ENCODE results near the gene ABCC10. TPM values are rescaled to one million over a fixed set of nuclear protein-coding genes. Genes with fewer than 3 reads are reported as not detected.
"Not testable (repeated sequence)": the region's sequence is repeated elsewhere in the genome, so short reads cannot be mapped to it uniquely, and the experiment has no call there.

ABCC10 gene
- 10 to 100 TPM; 56.2 to 74.6 (median 60.4) TPM for total RNA-seq
- 10 to 100 TPM in 1 of 2 donors, 1 to 10 TPM in 1; 9.8 to 18.6 TPM for polyA plus RNA-seq
- 68.9 reads per million, percentile 78 among the genes with 10 or more reads in this experiment for total RNA-seq

GRCh38 chr6:43427406-43428111, at the start of gene ABCC10:
Gene ABCC10 (plus strand): TSS chr6:43427541. CDS start chr6:43427979, 438 bp downstream.
- peak within 1 kb of the TSS; percentile 93 to 100 (median 98) for H3K27ac Mint-ChIP-seq
- H3K36me3 ChIP-seq (ENCODE audit: control insufficient read depth in 2 of 3, insufficient read depth in 3 of 3, low read length in 3 of 3), result peaks cover 0 to 21% (median 0%) of the 10 kb centered on the region in 3 experiments
- peaks cover 11 to 12% of the 10 kb centered on the region in 2 donors for H3K4me1 ChIP-seq (ENCODE audit: control insufficient read depth in 2 of 2, insufficient read depth in 2 of 2, low read length in 2 of 2)
- H3K4me3 Mint-ChIP-seq, result peak within 1 kb of the TSS; percentile 89 to 98 (median 94)
- no peaks in the 10 kb centered on the region for H3K9me3 ChIP-seq (ENCODE audit: control insufficient read depth in 2 of 3, low read length in 3 of 3)
- peaks cover 15 to 36% (median 27%) of the 10 kb centered on the region in 7 donors for H3K4me1 Mint-ChIP-seq
- H3K27me3 ChIP-seq (ENCODE audit: control insufficient read depth in 2 of 2, insufficient read depth in 2 of 2, low read length in 2 of 2), result no peaks in the 10 kb centered on the region
- H3K9me3 Mint-ChIP-seq, result peaks cover 0 to 1% (median 0%) of the 10 kb centered on the region in 11 donors
- peaks cover 0 to 7% (median 3%) of the 10 kb centered on the region in 5 donors for H3K36me3 Mint-ChIP-seq
- H3K27me3 Mint-ChIP-seq, result peaks cover 0 to under 1% (median 0%) of the 10 kb centered on the region in 5 donors
- POLR2A ChIA-PET, result interaction anchor here (0.6 to 2.4 kb wide), 14 partner anchors 9 to 1060 kb away, joined by 3 to 14 read pairs (median 3); partner anchors contain the start of genes CNPY3, POLH, POLR1C and PPP2R5D
- peak within 1 kb of the TSS; percentile 95 for H3K27ac ChIP-seq (ENCODE audit: low read depth, low read length)
- ATAC-seq (peak; percentile 97), DNase-seq (peak; percentile 89 to 98 (median 95))
- peak within 1 kb of the TSS; percentile 77 for H3K4me3 ChIP-seq (ENCODE audit: low read length)
- CTCF ChIA-PET, result interaction anchor here (0.6 to 1.0 kb wide), 3 partner anchors 200 to 1377 kb away, joined by 3 to 4 read pairs (median 3); partner anchors contain the start of gene VEGFA
- intact Hi-C loops (cut with micrococcal nuclease), result loop anchor here (1.0 to 5.0 kb wide), 22 partner anchors 28 to 1880 kb away; partner anchors contain the start of genes CNPY3 (in 2 of the 2), DLK2 (in 2 of the 2), GTPBP2 (in 2 of the 2) and SRF (in 2 of the 2)

GRCh38 chr6:43377710-43378229, 49.6 kb upstream of the ABCC10 start:
- intact Hi-C loops (cut with micrococcal nuclease), result no loop called here
- no peak overlapping the region for H3K4me3 Mint-ChIP-seq
- peaks cover 16 to 46% (median 40%) of the 10 kb centered on the region in 7 donors for H3K4me1 Mint-ChIP-seq
- H3K9me3 Mint-ChIP-seq, result peaks cover 0 to 5% (median 0%) of the 10 kb centered on the region in 11 donors
- no peak overlapping the region for H3K4me3 ChIP-seq (ENCODE audit: low read length)
- DNase-seq, result no peak
- H3K36me3 Mint-ChIP-seq, result peaks cover 0 to 15% (median 0%) of the 10 kb centered on the region in 5 donors
- H3K36me3 ChIP-seq (ENCODE audit: control insufficient read depth in 2 of 3, insufficient read depth in 3 of 3, low read length in 3 of 3), result no peaks in the 10 kb centered on the region
- no peak overlapping the region for H3K27ac ChIP-seq (ENCODE audit: low read depth, low read length)
- H3K27me3 ChIP-seq (ENCODE audit: control insufficient read depth in 2 of 2, insufficient read depth in 2 of 2, low read length in 2 of 2), result no peaks in the 10 kb centered on the region
- H3K9me3 ChIP-seq (ENCODE audit: control insufficient read depth in 2 of 3, low read length in 3 of 3), result no peaks in the 10 kb centered on the region
- ATAC-seq, result no peak
- H3K4me1 ChIP-seq (ENCODE audit: control insufficient read depth in 2 of 2, insufficient read depth in 2 of 2, low read length in 2 of 2), result peaks cover 11 to 21% of the 10 kb centered on the region in 2 donors
- H3K27ac Mint-ChIP-seq, result no peak overlapping the region
- ChIA-PET POLR2A (interaction anchor here (0.7 to 9.8 kb wide), 4 partner anchors 10 to 1703 kb away, joined by 3 to 163 read pairs (median 3); partner anchors contain the start of genes ABCC10 and ZNF318), CTCF (interaction anchor here (0.9 kb wide), 1 partner anchor 8 kb away, joined by 3 read pairs; the partner anchor contains the start of gene ZNF318)
- H3K27me3 Mint-ChIP-seq, result peaks cover 0 to 41% (median 0%) of the 10 kb centered on the region in 5 donors

- Histone ChIP-seq H3K27ac (ENCODE audit: low read depth, low read length) (no peak overlapping the region), H3K27me3 (ENCODE audit: control insufficient read depth in 2 of 2, insufficient read depth in 2 of 2, low read length in 2 of 2) (no peaks in the 10 kb centered on the region), H3K4me3 (ENCODE audit: low read length) (no peak overlapping the region), H3K4me1 (ENCODE audit: control insufficient read depth in 2 of 2, insufficient read depth in 2 of 2, low read length in 2 of 2) (peaks cover 19 to 28% of the 10 kb centered on the region in 2 donors), H3K36me3 (ENCODE audit: control insufficient read depth in 2 of 3, insufficient read depth in 3 of 3, low read length in 3 of 3) (no peaks in the 10 kb centered on the region), H3K9me3 (ENCODE audit: control insufficient read depth in 2 of 3, low read length in 3 of 3) (no peaks in the 10 kb centered on the region)
- peaks cover 0 to 5% (median 0%) of the 10 kb centered on the region in 11 donors for H3K9me3 Mint-ChIP-seq
- H3K36me3 Mint-ChIP-seq, result peaks cover 0 to 15% (median 0%) of the 10 kb centered on the region in 5 donors
- no peak overlapping the region for H3K4me3 Mint-ChIP-seq
- H3K27me3 Mint-ChIP-seq, result peaks cover 0 to 37% (median 0%) of the 10 kb centered on the region in 5 donors
- ATAC-seq, result no peak
- DNase-seq, result no peak
- peak overlapping the region in 2 of 9 donors; percentile 12 to 53 for H3K27ac Mint-ChIP-seq
- ChIA-PET CTCF (interaction anchor here (0.9 kb wide), 1 partner anchor 9 kb away, joined by 3 read pairs; the partner anchor contains the start of gene ZNF318), POLR2A (interaction anchor here (0.9 to 9.8 kb wide), 2 partner anchors 11 to 108 kb away, joined by 3 to 163 read pairs; partner anchors contain the start of gene ZNF318)
- intact Hi-C loops (cut with micrococcal nuclease), result no loop called here
- H3K4me1 Mint-ChIP-seq, result peaks cover 20 to 51% (median 46%) of the 10 kb centered on the region in 7 donors
Observed at GRCh38 chr6:43378631-43379030, 48.7 kb upstream of the ABCC10 start.

GRCh38 chr6:43380858-43381257, 46.5 kb upstream of the ABCC10 start:
- intact Hi-C loops (cut with micrococcal nuclease), result loop anchor here (5.0 kb wide), 3 partner anchors 209 to 454 kb away; partner anchors contain the start of genes CNPY3 (in 1 of the 2), GTPBP2 (in 1 of the 2) and SRF (in 1 of the 2)
- not testable (repeated sequence) for H3K36me3 ChIP-seq (ENCODE audit: control insufficient read depth in 2 of 3, insufficient read depth in 3 of 3, low read length in 3 of 3); H3K9me3 ChIP-seq (ENCODE audit: control insufficient read depth in 2 of 3, low read length in 3 of 3); H3K27me3 ChIP-seq (ENCODE audit: control insufficient read depth in 2 of 2, insufficient read depth in 2 of 2, low read length in 2 of 2); ATAC-seq; H3K4me3 Mint-ChIP-seq; H3K9me3 Mint-ChIP-seq; DNase-seq; H3K27ac ChIP-seq (ENCODE audit: low read depth, low read length); H3K4me3 ChIP-seq (ENCODE audit: low read length)
- Mint-ChIP-seq H3K27ac (peak overlapping the region in 6 of 9 donors; percentile 8 to 68 (median 52)), H3K27me3 (peaks cover 0 to 47% (median 0%) of the 10 kb centered on the region in 5 donors), H3K4me1 (peaks cover 35 to 73% (median 69%) of the 10 kb centered on the region in 7 donors), H3K36me3 (peaks cover 0 to 18% (median 0%) of the 10 kb centered on the region in 5 donors)
- H3K4me1 ChIP-seq (ENCODE audit: control insufficient read depth in 2 of 2, insufficient read depth in 2 of 2, low read length in 2 of 2), result peaks cover 36 to 48% of the 10 kb centered on the region in 2 donors
- CTCF ChIA-PET, result interaction anchor here (0.5 to 5.1 kb wide), 3 partner anchors 11 to 339 kb away, joined by 3 to 33 read pairs (median 9); partner anchors contain the start of gene ZNF318
- POLR2A ChIA-PET, result interaction anchor here (1.3 to 9.8 kb wide), 2 partner anchors 13 to 136 kb away, joined by 3 to 163 read pairs; partner anchors contain the start of genes POLR1C, YIPF3 and ZNF318

- Histone ChIP-seq H3K4me3 (ENCODE audit: low read length) (peak overlapping the region; percentile 35), H3K9me3 (ENCODE audit: control insufficient read depth in 2 of 3, low read length in 3 of 3) (no peaks in the 10 kb centered on the region), H3K36me3 (ENCODE audit: control insufficient read depth in 2 of 3, insufficient read depth in 3 of 3, low read length in 3 of 3) (no peaks in the 10 kb centered on the region), H3K4me1 (ENCODE audit: control insufficient read depth in 2 of 2, insufficient read depth in 2 of 2, low read length in 2 of 2) (peaks cover 36 to 42% of the 10 kb centered on the region in 2 donors), H3K27me3 (ENCODE audit: control insufficient read depth in 2 of 2, insufficient read depth in 2 of 2, low read length in 2 of 2) (no peaks in the 10 kb centered on the region), H3K27ac (ENCODE audit: low read depth, low read length) (peak overlapping the region; percentile 78)
- Mint-ChIP-seq H3K4me3 (peak overlapping the region; percentile 46 to 81 (median 68)), H3K9me3 (peaks cover 0 to 5% (median 0%) of the 10 kb centered on the region in 11 donors), H3K27me3 (peaks cover 0 to 59% (median 0%) of the 10 kb centered on the region in 5 donors), H3K36me3 (peaks cover 0 to 17% (median 0%) of the 10 kb centered on the region in 5 donors), H3K27ac (peak overlapping the region; percentile 91 to 99 (median 95)), H3K4me1 (peaks cover 41 to 74% (median 69%) of the 10 kb centered on the region in 7 donors)
- POLR2A ChIA-PET, result interaction anchor here (0.7 to 9.8 kb wide), 17 partner anchors 9 to 1647 kb away, joined by 3 to 163 read pairs (median 4); partner anchors contain the start of genes ABCC10, CNPY3, PEX6 and POLR1C
- CTCF ChIA-PET, result interaction anchor here (0.7 to 5.1 kb wide), 6 partner anchors 9 to 124 kb away, joined by 3 to 33 read pairs (median 6); partner anchors contain the start of gene ZNF318
- ATAC-seq, result no peak
- intact Hi-C loops (cut with micrococcal nuclease), result loop anchor here (1.0 to 5.0 kb wide), 7 partner anchors 14 to 456 kb away; partner anchors contain the start of genes ABCC10 (in 2 of the 2), ZNF318 (in 2 of the 2), CNPY3 (in 1 of the 2) and GTPBP2 (in 1 of the 2)
- DNase-seq, result no peak
Observed at GRCh38 chr6:43383021-43383667, 44.2 kb upstream of the ABCC10 start.
